MM.1S (cell line): ENCODE data around the gene ATP2C1.

Experiments used
- CTCF ChIP-seq: fragments of 300-600 bp; sonication (generic); IDR thresholded peaks from 2 replicates; pipeline ENCODE4 v1.5.1; 2016; ENCODE audit warnings: antibody characterized with exemption, low read length, mixed read lengths
- EZH2 ChIP-seq: fragments of 300-600 bp; sonication (generic); optimal IDR thresholded peaks from 2 replicates; pipeline ENCODE3; 2017; ENCODE audit warnings: low read depth, mild to moderate bottlenecking, antibody characterized with exemption, low read length, mixed read lengths

DNA sequence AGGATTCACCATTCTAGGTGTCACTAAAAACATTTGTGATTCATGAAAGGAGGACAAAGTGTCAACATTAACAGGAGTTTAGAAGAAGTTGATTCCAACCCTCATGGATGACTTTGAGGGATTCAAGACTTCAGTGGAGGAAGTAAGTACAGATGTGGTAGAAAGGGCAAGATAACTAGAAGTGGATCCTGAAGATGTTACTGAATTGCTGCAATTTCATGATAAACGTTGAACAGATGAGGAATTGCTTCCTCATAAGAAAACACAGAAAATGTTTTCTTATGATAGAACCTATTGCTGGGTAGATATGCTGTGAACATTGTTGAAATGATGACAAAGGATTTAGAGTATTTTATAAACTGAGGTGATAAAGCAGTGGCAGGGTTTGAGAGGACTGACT lies 23.5 kb upstream of the ATP2C1 start:
- TF ChIP-seq CTCF (no peak), EZH2 (no peak)
